Muscle layer of colon (tissue), 2 donors: ENCODE results near the gene RARRES1.

ENCODE experiments used
- H3K27ac ChIP-seq: one replicate; pipeline ENCODE4 v1.7.0; 2013; ENCODE audit warnings: low read depth, mild to moderate bottlenecking, low read length, moderate library complexity
- H3K27me3 ChIP-seq, 2 donors: one replicate each; pipeline ENCODE4 v1.7.0; 2013; ENCODE audit warnings: low read length in 2 of 2, mild to moderate bottlenecking in 2 of 2; ENCODE audit not compliant: insufficient read depth in 2 of 2, control insufficient read depth in 1 of 2
- H3K36me3 ChIP-seq: one replicate; pipeline ENCODE4 v1.7.0; 2013; ENCODE audit warnings: mild to moderate bottlenecking, low read length; ENCODE audit not compliant: insufficient read depth
- H3K4me1 ChIP-seq: one replicate; pipeline ENCODE4 v1.7.0; 2013; ENCODE audit warnings: mild to moderate bottlenecking, low read length; ENCODE audit not compliant: insufficient read depth
- H3K4me3 ChIP-seq, 2 donors: one replicate each; pipeline ENCODE4 v1.7.0; 2013; ENCODE audit warnings: low read length in 2 of 2, low read depth in 1 of 2, mild to moderate bottlenecking in 1 of 2, moderate library complexity in 1 of 2
- H3K9ac ChIP-seq: one replicate; pipeline ENCODE4 v1.7.0; 2013; ENCODE audit warnings: low read length
- H3K9me3 ChIP-seq: one replicate; pipeline ENCODE4 v1.7.0; 2013; ENCODE audit warnings: mild to moderate bottlenecking, low read length
- donor health status: abdominal sarcoma.
- donor health status: Adenocarcinoma of cecum.

Gene RARRES1

DNA sequence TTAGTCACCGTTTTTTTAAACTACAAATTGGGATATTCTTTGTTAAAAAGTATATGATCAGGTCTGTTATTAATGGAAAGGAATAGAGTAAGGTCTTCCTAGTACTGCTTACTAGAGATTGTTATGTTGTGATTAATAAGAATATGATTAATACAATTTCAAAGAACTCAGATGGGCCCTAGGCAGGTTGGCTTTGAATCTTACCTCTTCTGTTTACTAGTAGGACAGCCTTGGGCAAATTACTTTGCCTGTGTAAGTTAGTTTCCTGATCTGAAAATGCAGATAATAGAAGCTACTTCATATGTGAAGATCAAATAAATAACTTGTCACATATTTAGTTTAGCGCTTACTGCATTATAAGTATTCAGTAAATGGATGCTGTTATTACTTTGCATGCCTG lies 81.1 kb downstream of the RARRES1 start:
- H3K36me3 ChIP-seq: peaks cover 43% of the 10 kb centered on the region
- no peak overlapping the region for H3K27ac ChIP-seq
- H3K4me3 ChIP-seq: no peak overlapping the region
- H3K4me1 ChIP-seq: no peaks in the 10 kb centered on the region
- no peaks in the 10 kb centered on the region for H3K27me3 ChIP-seq
- no peak overlapping the region for H3K9ac ChIP-seq
- no peaks in the 10 kb centered on the region for H3K9me3 ChIP-seq

DNA sequence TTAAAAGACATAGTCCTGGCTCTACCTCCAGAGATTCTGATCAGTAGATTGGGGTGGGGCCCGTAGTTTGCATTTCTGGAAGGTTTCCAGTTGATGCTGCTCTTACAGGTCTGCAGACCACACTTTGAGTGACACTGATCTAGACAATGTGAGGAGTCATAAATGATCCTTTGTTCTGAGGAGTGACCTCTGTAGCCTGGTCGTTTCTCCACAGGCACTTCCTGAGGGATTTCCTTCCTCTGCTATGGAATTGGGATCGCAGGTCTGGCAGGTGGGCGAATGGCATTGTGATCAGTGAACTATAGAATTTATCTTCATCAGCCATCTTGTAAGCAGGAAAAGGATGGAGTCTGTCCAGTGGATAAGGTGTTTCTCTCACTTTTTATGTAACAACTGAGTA lies 82.5 kb downstream of the RARRES1 start:
- Histone ChIP-seq H3K9me3 (no peaks in the 10 kb centered on the region), H3K27ac (no peak overlapping the region), H3K4me1 (peaks cover 8% of the 10 kb centered on the region), H3K36me3 (peaks cover 39% of the 10 kb centered on the region), H3K9ac (no peak overlapping the region), H3K27me3 (no peaks in the 10 kb centered on the region), H3K4me3 (no peak overlapping the region)
